DND-41 (cell line): ENCODE measurements around the gene WDR90.

Experiments used
- EZH2 ChIP-seq: IDR thresholded peaks from 3 replicates; pipeline ENCODE4 v1.6.1; 2012; ENCODE audit warnings: borderline replicate concordance, low read depth, mild to moderate bottlenecking, moderate library complexity, low read length, inconsistent platforms; ENCODE audit not compliant: severe bottlenecking
- TF ChIP-seq, protein P1 (sequence below): IDR thresholded peaks from 2 replicates; pipeline ENCODE4 v1.5.1; 2012; ENCODE audit warnings: borderline replicate concordance, low read length, moderate library complexity, mild to moderate bottlenecking; ENCODE audit not compliant: poor library complexity, severe bottlenecking; ENCODE audit errors: extremely low read depth

DNA sequence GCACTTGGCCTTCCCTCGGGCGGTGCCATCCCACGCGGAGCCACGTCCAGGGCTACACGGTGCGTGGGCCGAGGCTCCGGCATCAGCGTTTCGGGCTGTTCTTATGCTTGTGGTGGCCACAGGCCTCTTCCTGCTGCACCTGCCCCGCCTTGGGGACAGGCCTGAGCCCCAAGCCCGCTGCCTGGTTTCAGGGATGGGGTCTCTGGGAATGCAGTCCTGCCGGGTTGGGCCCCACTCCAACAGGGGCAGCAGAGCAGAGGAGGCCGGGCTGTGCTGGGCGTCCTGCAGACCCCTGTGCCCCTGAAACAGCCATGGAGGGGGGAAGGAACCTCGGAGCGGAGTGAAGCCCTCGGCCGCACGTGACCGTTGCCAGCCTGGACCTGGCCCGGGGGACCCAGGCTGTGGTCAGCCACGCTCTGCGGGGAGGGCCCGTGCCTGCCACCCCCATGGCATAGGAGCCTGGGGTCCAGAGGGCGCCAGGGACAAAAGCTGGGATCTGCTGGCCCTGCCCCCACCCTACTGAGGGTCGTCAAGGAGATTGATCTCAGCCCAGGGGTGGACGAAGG, 18.8 kb upstream of the WDR90 start:
- TF ChIP-seq EZH2, result no peak
- TF ChIP-seq, protein P1, sequence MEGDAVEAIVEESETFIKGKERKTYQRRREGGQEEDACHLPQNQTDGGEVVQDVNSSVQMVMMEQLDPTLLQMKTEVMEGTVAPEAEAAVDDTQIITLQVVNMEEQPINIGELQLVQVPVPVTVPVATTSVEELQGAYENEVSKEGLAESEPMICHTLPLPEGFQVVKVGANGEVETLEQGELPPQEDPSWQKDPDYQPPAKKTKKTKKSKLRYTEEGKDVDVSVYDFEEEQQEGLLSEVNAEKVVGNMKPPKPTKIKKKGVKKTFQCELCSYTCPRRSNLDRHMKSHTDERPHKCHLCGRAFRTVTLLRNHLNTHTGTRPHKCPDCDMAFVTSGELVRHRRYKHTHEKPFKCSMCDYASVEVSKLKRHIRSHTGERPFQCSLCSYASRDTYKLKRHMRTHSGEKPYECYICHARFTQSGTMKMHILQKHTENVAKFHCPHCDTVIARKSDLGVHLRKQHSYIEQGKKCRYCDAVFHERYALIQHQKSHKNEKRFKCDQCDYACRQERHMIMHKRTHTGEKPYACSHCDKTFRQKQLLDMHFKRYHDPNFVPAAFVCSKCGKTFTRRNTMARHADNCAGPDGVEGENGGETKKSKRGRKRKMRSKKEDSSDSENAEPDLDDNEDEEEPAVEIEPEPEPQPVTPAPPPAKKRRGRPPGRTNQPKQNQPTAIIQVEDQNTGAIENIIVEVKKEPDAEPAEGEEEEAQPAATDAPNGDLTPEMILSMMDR, result no peak
